IMR-90 (cell line): ENCODE measurements around the gene C7. TPM values are rescaled to one million over a fixed set of nuclear protein-coding genes. Genes with fewer than 3 reads are reported as not detected.
"Not testable (repeated sequence)": the region's sequence is repeated elsewhere in the genome, so short reads cannot be mapped to it uniquely, and the experiment has no call there.

ENCODE experiments used
- ATAC-seq: fragments of 200-7000 bp; cut with Tn5 transposase; 2 replicates; pipeline ENCODE4 v1.9.1; 2020; ENCODE audit warnings: low read depth, mild to moderate bottlenecking, moderate library complexity
- BruUV-seq: library from RNA; stranded (reverse); fragments of 400-500 nt; replicated peaks from 2 replicates; lab custom pipeline; 2021; lab: Mats Ljungman, UMichigan
- CTCF ChIA-PET: fragments of 300-600 bp; formaldehyde crosslinking; extraction: SDS; loops from one replicate; lab custom pipeline; 2021; ENCODE audit warnings: antibody characterized with exemption; lab: Yijun Ruan, JAX
- POLR2A ChIA-PET: fragments of 300-600 bp; sonication (Branson Sonifier 250); formaldehyde crosslinking; loops from one replicate; lab custom pipeline; 2022; ENCODE audit warnings: antibody characterized with exemption; ENCODE audit not compliant: unreplicated experiment; lab: Charles Lee
- DNase-seq: peaks from one replicate; pipeline ENCODE4 v3.0.0; 2013
- H2AFZ ChIP-seq: replicated peaks from 2 replicates; pipeline ENCODE3; 2013; ENCODE audit warnings: low read length, mild to moderate bottlenecking; ENCODE audit not compliant: poor library complexity
- H2AK5ac ChIP-seq: 2 replicates; pipeline ENCODE4 v1.6.1; 2013; ENCODE audit warnings: low read depth, low read length, inconsistent platforms
- H2AK9ac ChIP-seq: replicated peaks from 2 replicates; pipeline ENCODE3; 2013; ENCODE audit warnings: mild to moderate bottlenecking, low read depth, low read length, moderate library complexity; ENCODE audit not compliant: poor library complexity
- H2BK120ac ChIP-seq: 2 replicates; pipeline ENCODE4 v1.6.1; 2013; ENCODE audit warnings: low read depth, low read length, inconsistent platforms
- H2BK15ac ChIP-seq: 3 replicates; pipeline ENCODE4 v1.6.1; 2013; ENCODE audit warnings: low read depth, low read length, inconsistent platforms
- H2BK20ac ChIP-seq: 2 replicates; pipeline ENCODE4 v1.6.1; 2013; ENCODE audit warnings: low read depth, mild to moderate bottlenecking, inconsistent platforms, low read length, moderate library complexity
- H2BK5ac ChIP-seq: 2 replicates; pipeline ENCODE4 v1.6.1; 2013; ENCODE audit warnings: mild to moderate bottlenecking, low read depth, low read length, inconsistent platforms; ENCODE audit not compliant: poor library complexity, severe bottlenecking
- H3K14ac ChIP-seq: replicated peaks from 2 replicates; pipeline ENCODE4 v1.6.1; 2013; ENCODE audit warnings: low read depth, low read length, inconsistent platforms
- H3K18ac ChIP-seq: 2 replicates; pipeline ENCODE4 v1.6.1; 2013; ENCODE audit warnings: low read depth, low read length, control low read depth
- H3K23ac ChIP-seq: 2 replicates; pipeline ENCODE4 v1.6.1; 2013; ENCODE audit warnings: low read depth, low read length, inconsistent platforms
- H3K27ac ChIP-seq: 2 replicates; pipeline ENCODE4 v1.5.1; 2013; ENCODE audit warnings: mild to moderate bottlenecking, control low read depth, low read length; ENCODE audit not compliant: insufficient read depth
- H3K27me3 ChIP-seq: 2 replicates; pipeline ENCODE4 v1.6.1; 2013; ENCODE audit warnings: low read length; ENCODE audit not compliant: control insufficient read depth, insufficient read depth
- H3K36me3 ChIP-seq: 2 replicates; pipeline ENCODE4 v1.6.1; 2013; ENCODE audit warnings: low read length, mixed read lengths; ENCODE audit not compliant: control insufficient read depth, insufficient read depth
- H3K4ac ChIP-seq: 2 replicates; pipeline ENCODE4 v1.6.1; 2013; ENCODE audit warnings: low read depth, low read length, inconsistent platforms
- H3K4me1 ChIP-seq: 2 replicates; pipeline ENCODE4 v1.6.1; 2013; ENCODE audit warnings: low read length, mixed read lengths; ENCODE audit not compliant: control insufficient read depth, insufficient read depth
- H3K4me2 ChIP-seq: 2 replicates; pipeline ENCODE4 v1.6.1; 2013; ENCODE audit warnings: low read depth, mild to moderate bottlenecking, control low read depth, low read length, moderate library complexity
- H3K4me3 ChIP-seq: 2 replicates; pipeline ENCODE4 v1.5.1; 2013; ENCODE audit warnings: low read depth, mild to moderate bottlenecking, control low read depth, low read length, moderate library complexity; ENCODE audit not compliant: insufficient read depth
- H3K56ac ChIP-seq: 2 replicates; pipeline ENCODE4 v1.6.1; 2013; ENCODE audit warnings: low read length, inconsistent platforms; ENCODE audit not compliant: insufficient read depth; ENCODE audit errors: extremely low read depth
- H3K79me1 ChIP-seq, 2 experiments: 2 replicates each; pipeline ENCODE4 v1.6.1; 2013; ENCODE audit warnings: low read length in 2 of 2, inconsistent platforms in 1 of 2, low read depth in 1 of 2
- H3K9ac ChIP-seq: 2 replicates; pipeline ENCODE4 v1.6.1; 2013; ENCODE audit warnings: low read depth, low read length, control low read depth
- H3K9me1 ChIP-seq: 2 replicates; pipeline ENCODE4 v1.6.1; 2013; ENCODE audit warnings: low read length, inconsistent platforms; ENCODE audit not compliant: insufficient read depth
- H3K9me3 ChIP-seq: 2 replicates; pipeline ENCODE4 v1.6.1; 2013; ENCODE audit warnings: low read length; ENCODE audit not compliant: control insufficient read depth, insufficient read depth
- H4K20me1 ChIP-seq: 2 replicates; pipeline ENCODE4 v1.6.1; 2013; ENCODE audit warnings: low read length, inconsistent platforms; ENCODE audit not compliant: insufficient read depth
- H4K5ac ChIP-seq: 2 replicates; pipeline ENCODE4 v1.6.1; 2013; ENCODE audit warnings: mild to moderate bottlenecking, low read depth, low read length, control low read depth
- H4K8ac ChIP-seq, 2 experiments: 2 replicates each; pipeline ENCODE4 v1.6.1; 2013; ENCODE audit warnings: low read depth in 2 of 2, low read length in 2 of 2, control low read depth in 1 of 2, inconsistent platforms in 1 of 2
- H4K91ac ChIP-seq: 2 replicates; pipeline ENCODE4 v1.6.1; 2013; ENCODE audit warnings: low read depth, low read length, inconsistent platforms; ENCODE audit not compliant: insufficient read depth
- CTCF ChIP-seq: conservative IDR thresholded peaks from 2 replicates; pipeline ENCODE4 v1.5.1; 2012; ENCODE audit warnings: mild to moderate bottlenecking, low read depth, low read length, improper control_type of control experiment
- MAZ ChIP-seq: IDR thresholded peaks from 2 replicates; pipeline ENCODE4 v1.6.1; 2012; ENCODE audit warnings: low read depth, mild to moderate bottlenecking, low read length, improper control_type of control experiment, moderate library complexity, borderline replicate concordance
- USF2 ChIP-seq: fragments of 150-350 bp; IDR thresholded peaks from 2 replicates; pipeline ENCODE4 v1.6.1; 2017; ENCODE audit warnings: mild to moderate bottlenecking, antibody characterized with exemption, low read length, low read depth
- WGBS, 2 experiments: methylation state at CpG; one replicate each; pipeline versions ENCODE4 v1.1.5 to v1.1.7; 2013; ENCODE audit warnings: missing lambda C conversion rate in 2 of 2; ENCODE audit not compliant: insufficient read length in 1 of 2; ENCODE audit errors: extremely low coverage in 2 of 2; 5-methylcytosine and 5-hydroxymethylcytosine counted together
- dilution Hi-C: fragments of 300-500 bp; cut with HindIII; formaldehyde crosslinking; loops from one replicate; pipeline ENCODE4 v1.14.3; 2018; ENCODE audit warnings: low sequenced_read_pairs; ENCODE audit not compliant: unreplicated experiment
- in situ Hi-C: fragments of 300-500 bp; cut with MboI; formaldehyde crosslinking; loops from 3 replicates; pipeline ENCODE4 v1.14.3; 2019; ENCODE audit warnings: low sequenced_read_pairs, inconsistent platforms, mixed read lengths
- intact Hi-C: fragments of 100-400 bp; cut with micrococcal nuclease; formaldehyde crosslinking; loops from 2 replicates; pipeline ENCODE4 v1.10.0; 2022
- polyA plus RNA-seq, 3 experiments: library from polyadenylated mRNA; depleted of rRNA; stranded (reverse); fragments of >200 nt; gene quantifications; 2 replicates each; pipeline ENCODE4 v1.2.3, GENCODE V29; 2012; ENCODE audit warnings: low replicate concordance in 1 of 3
- total RNA-seq: library from RNA; depleted of rRNA; stranded (reverse); fragments of >200 nt; gene quantifications from 2 replicates; pipeline ENCODE4 v1.2.3, GENCODE V29; 2012

Gene C7
- total and polyA plus RNA-seq, 2 of the 4 experiments (the other 2 are of a cell fraction): 0.54 to 1.8 TPM

GRCh38 chr5:40909264-40909663 lies at the start of gene C7 (continued):
- TF ChIP-seq CTCF: no peak

- no peak for ATAC-seq
- TF ChIP-seq USF2 (no peak), MAZ (no peak)
- Histone ChIP-seq H4K20me1 (no peaks in the 10 kb centered on the region), H3K4me3 (no peak overlapping the region), H2BK120ac (no peak overlapping the region), H3K4me1 (no peaks in the 10 kb centered on the region), H3K23ac (no peak overlapping the region), H3K4me2 (no peak overlapping the region), H3K9me3 (no peaks in the 10 kb centered on the region), H4K91ac (no peak overlapping the region), H3K14ac (no peak overlapping the region), H2AK5ac (no peak overlapping the region), H2BK20ac (no peak overlapping the region), H3K56ac (no peak overlapping the region), H2AFZ (no peak overlapping the region), H3K36me3 (no peaks in the 10 kb centered on the region), H3K27me3 (no peaks in the 10 kb centered on the region), H3K4ac (no peak overlapping the region), H3K9me1 (no peaks in the 10 kb centered on the region), H3K79me1 (no peaks in the 10 kb centered on the region), H2AK9ac (no peak overlapping the region), H3K9ac (no peak overlapping the region), H4K5ac (no peak overlapping the region), H4K8ac (no peak overlapping the region), H2BK15ac (no peak overlapping the region), H3K18ac (no peak overlapping the region), H3K27ac (no peak overlapping the region), H2BK5ac (no peak overlapping the region)
- in situ Hi-C loops (no loop called here), intact Hi-C loops (no loop called here), dilution Hi-C loops (no loop called here)
- ChIA-PET CTCF (no interaction called here), POLR2A (no interaction called here)
- no peak for DNase-seq
- BruUV-seq: no TSS peak
Measured at GRCh38 chr5:40860711-40861110, 48.6 kb upstream of the C7 start.

- H3K36me3 ChIP-seq, H3K9me3 ChIP-seq, POLR2A ChIA-PET, H3K4me3 ChIP-seq, H3K23ac ChIP-seq, H2BK20ac ChIP-seq, H4K20me1 ChIP-seq, H2BK120ac ChIP-seq, H3K9ac ChIP-seq, H3K27ac ChIP-seq, H2AFZ ChIP-seq, H2AK9ac ChIP-seq, H3K4me2 ChIP-seq, ATAC-seq, H3K79me1 ChIP-seq, H2AK5ac ChIP-seq, H2BK15ac ChIP-seq, H2BK5ac ChIP-seq, H3K4me1 ChIP-seq, DNase-seq, H3K27me3 ChIP-seq, H3K4ac ChIP-seq, H3K18ac ChIP-seq, BruUV-seq, dilution Hi-C loops, intact Hi-C loops, H3K14ac ChIP-seq, in situ Hi-C loops, H3K56ac ChIP-seq, H4K8ac ChIP-seq, H4K5ac ChIP-seq, H4K91ac ChIP-seq, CTCF ChIA-PET, H3K9me1 ChIP-seq: not testable (repeated sequence)
- WGBS, 2 experiments: 0% methylated on average over 1 of the region's 5 CpGs; no CpG with 5 or more reads in 1 of the 2 experiments
Measured at GRCh38 chr5:40865004-40865403, 44.3 kb upstream of the C7 start.
